Right lobe of liver (tissue), 4 donors: ENCODE measurements around the gene TRAF3IP1.

Experiments used
- POLR2A ChIP-seq: fragments of 450-650 bp; IDR thresholded peaks from one replicate; pipeline ENCODE4 v1.6.1; 2017; ENCODE audit warnings: antibody characterized with exemption, mild to moderate bottlenecking
- TF ChIP-seq, protein P1 (sequence below), 4 donors: fragments of 200-600 bp in 3 of 4; fragments of 450-650 bp in 1 of 4; IDR thresholded peaks; one replicate each; pipeline versions ENCODE4 v1.5.1 to v1.8.0; 2016 to 2022; ENCODE audit warnings: antibody characterized with exemption in 4 of 4, mild to moderate bottlenecking in 2 of 4
- donor health status: DM: no; HTN: no; CAD: no.
- donor health status: DM: no; HTN: no; CAD: no.
- donor health status: DM: no; HTN: yes; CAD: no.

DNA sequence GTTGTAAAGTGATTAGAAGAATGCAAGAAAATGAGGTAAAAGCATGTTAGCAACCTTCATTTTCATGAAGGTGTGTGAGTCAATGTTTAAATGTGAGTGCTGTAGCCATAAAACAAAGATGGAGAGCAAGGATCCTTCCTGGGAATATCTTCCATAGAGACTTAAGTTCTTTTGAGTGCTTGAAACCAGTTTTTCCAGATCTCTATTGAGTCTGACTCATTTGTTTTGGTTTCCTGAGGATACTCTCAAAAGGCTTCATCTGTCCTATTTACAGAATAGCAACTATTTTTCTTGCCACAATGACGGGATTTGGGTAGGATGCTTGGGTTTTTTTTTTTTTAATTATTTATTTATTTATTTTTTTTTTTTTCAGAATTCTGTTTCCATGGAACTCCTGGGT is 60.5 kb downstream of the TRAF3IP1 start:
- TF ChIP-seq POLR2A: no peak
- TF ChIP-seq, protein P1, sequence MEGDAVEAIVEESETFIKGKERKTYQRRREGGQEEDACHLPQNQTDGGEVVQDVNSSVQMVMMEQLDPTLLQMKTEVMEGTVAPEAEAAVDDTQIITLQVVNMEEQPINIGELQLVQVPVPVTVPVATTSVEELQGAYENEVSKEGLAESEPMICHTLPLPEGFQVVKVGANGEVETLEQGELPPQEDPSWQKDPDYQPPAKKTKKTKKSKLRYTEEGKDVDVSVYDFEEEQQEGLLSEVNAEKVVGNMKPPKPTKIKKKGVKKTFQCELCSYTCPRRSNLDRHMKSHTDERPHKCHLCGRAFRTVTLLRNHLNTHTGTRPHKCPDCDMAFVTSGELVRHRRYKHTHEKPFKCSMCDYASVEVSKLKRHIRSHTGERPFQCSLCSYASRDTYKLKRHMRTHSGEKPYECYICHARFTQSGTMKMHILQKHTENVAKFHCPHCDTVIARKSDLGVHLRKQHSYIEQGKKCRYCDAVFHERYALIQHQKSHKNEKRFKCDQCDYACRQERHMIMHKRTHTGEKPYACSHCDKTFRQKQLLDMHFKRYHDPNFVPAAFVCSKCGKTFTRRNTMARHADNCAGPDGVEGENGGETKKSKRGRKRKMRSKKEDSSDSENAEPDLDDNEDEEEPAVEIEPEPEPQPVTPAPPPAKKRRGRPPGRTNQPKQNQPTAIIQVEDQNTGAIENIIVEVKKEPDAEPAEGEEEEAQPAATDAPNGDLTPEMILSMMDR (IDR thresholded peaks at IDR 0.05): no peak
